ENCODE measurements around the gene POU2F1.

Gene POU2F1

GRCh38 chr1:167467126-167467710 is 246.5 kb downstream of the POU2F1 start:
- ChIA-PET CTCF (no interaction called here), POLR2A (interaction anchor here (0.9 to 1.0 kb wide), 2 partner anchors 13 to 14 kb away, joined by 3 read pairs; no protein-coding TSS in a partner anchor)
- DNase-seq (ENCODE audit: extremely low spot score), result no peak
- TF ChIP-seq ARNT (IDR thresholded peaks at IDR 0.05) (no peak), PKNOX1 (IDR thresholded peaks at IDR 0.05) (no peak), L3MBTL2 (conservative IDR thresholded peaks at IDR 0.05) (no peak), NFRKB (IDR thresholded peaks at IDR 0.05) (no peak), CTBP1 (IDR thresholded peaks at IDR 0.05; ENCODE audit: borderline replicate concordance) (no peak), BHLHE40 (IDR thresholded peaks at IDR 0.05; ENCODE audit: borderline replicate concordance) (no peak), TARDBP (IDR thresholded peaks at IDR 0.05) (no peak), ELF4 (IDR thresholded peaks at IDR 0.05) (no peak), FOXA1 (IDR thresholded peaks at IDR 0.05) (no peak)

GRCh38 chr1:167467752-167468151 is 247.1 kb downstream of the POU2F1 start:
- DNase-seq (ENCODE audit: extremely low spot score), result no peak
- CTCF ChIA-PET, result no interaction called here
- TF ChIP-seq SUZ12 (IDR thresholded peaks at IDR 0.05) (no peak), HDGF (IDR thresholded peaks at IDR 0.05; ENCODE audit: borderline replicate concordance) (no peak), LEF1 (IDR thresholded peaks at IDR 0.05; ENCODE audit: borderline replicate concordance) (no peak), L3MBTL2 (conservative IDR thresholded peaks at IDR 0.05) (no peak), ELF4 (IDR thresholded peaks at IDR 0.05) (no peak), ZNF384 (IDR thresholded peaks at IDR 0.05) (no peak), SP1 (IDR thresholded peaks at IDR 0.05) (no peak), FOXM1 (IDR thresholded peaks at IDR 0.05; ENCODE audit: borderline replicate concordance) (no peak), ARNT (IDR thresholded peaks at IDR 0.05) (no peak), BHLHE40 (IDR thresholded peaks at IDR 0.05; ENCODE audit: borderline replicate concordance) (no peak), CTBP1 (IDR thresholded peaks at IDR 0.05; ENCODE audit: borderline replicate concordance) (no peak), FOXA1 (IDR thresholded peaks at IDR 0.05) (no peak), PKNOX1 (IDR thresholded peaks at IDR 0.05) (no peak), FOXK2 (IDR thresholded peaks at IDR 0.05) (no peak)
- POLR2A ChIA-PET, result interaction anchor here (1.0 to 1.8 kb wide), 2 partner anchors 13 to 15 kb away, joined by 3 to 4 read pairs; no protein-coding TSS in a partner anchor

- no peak for TF ChIP-seq SP1 (IDR thresholded peaks at IDR 0.05)
- no peak for TF ChIP-seq NFRKB (IDR thresholded peaks at IDR 0.05)
- no peak for TF ChIP-seq FOXM1 (IDR thresholded peaks at IDR 0.05; ENCODE audit: borderline replicate concordance)
- no peak for TF ChIP-seq SUZ12 (IDR thresholded peaks at IDR 0.05)
- no peak for TF ChIP-seq TARDBP (IDR thresholded peaks at IDR 0.05)
- TF ChIP-seq ZNF384 (IDR thresholded peaks at IDR 0.05), result no peak
- TF ChIP-seq PKNOX1 (IDR thresholded peaks at IDR 0.05), result no peak
- no peak for TF ChIP-seq FOXK2 (IDR thresholded peaks at IDR 0.05)
- TF ChIP-seq ARNT (IDR thresholded peaks at IDR 0.05), result no peak
- no peak for TF ChIP-seq LEF1 (IDR thresholded peaks at IDR 0.05; ENCODE audit: borderline replicate concordance)
- TF ChIP-seq FOXA1 (IDR thresholded peaks at IDR 0.05), result no peak
- TF ChIP-seq CTBP1 (IDR thresholded peaks at IDR 0.05; ENCODE audit: borderline replicate concordance), result no peak
- TF ChIP-seq HDGF (IDR thresholded peaks at IDR 0.05; ENCODE audit: borderline replicate concordance), result no peak
- ChIA-PET POLR2A (interaction anchor here (1.0 to 1.8 kb wide), 2 partner anchors 12 to 16 kb away, joined by 3 to 4 read pairs; no protein-coding TSS in a partner anchor), CTCF (interaction anchor here (1.2 kb wide), 1 partner anchor 64 kb away, joined by 3 read pairs; no protein-coding TSS in a partner anchor)
- DNase-seq (ENCODE audit: extremely low spot score), result no peak
These were observed 248.7 kb downstream of the POU2F1 start for GRCh38 chr1:167469280-167469965.

GRCh38 chr1:167471568-167471967 is 250.9 kb downstream of the POU2F1 start:
- ChIA-PET POLR2A (no interaction called here), CTCF (no interaction called here)
- no peak for TF ChIP-seq CTBP1 (IDR thresholded peaks at IDR 0.05; ENCODE audit: borderline replicate concordance)
- no peak for TF ChIP-seq TARDBP (IDR thresholded peaks at IDR 0.05)
- TF ChIP-seq ZNF384 (IDR thresholded peaks at IDR 0.05), result no peak
- no peak for TF ChIP-seq ELF4 (IDR thresholded peaks at IDR 0.05)
- no peak for TF ChIP-seq FOXA1 (IDR thresholded peaks at IDR 0.05)
- no peak for TF ChIP-seq FOXK2 (IDR thresholded peaks at IDR 0.05)
- no peak for TF ChIP-seq HDGF (IDR thresholded peaks at IDR 0.05; ENCODE audit: borderline replicate concordance)
- no peak for TF ChIP-seq PKNOX1 (IDR thresholded peaks at IDR 0.05)
- no peak for TF ChIP-seq NFRKB (IDR thresholded peaks at IDR 0.05)
- no peak for TF ChIP-seq ARNT (IDR thresholded peaks at IDR 0.05)
- TF ChIP-seq FOXM1 (IDR thresholded peaks at IDR 0.05; ENCODE audit: borderline replicate concordance), result no peak
- no peak for TF ChIP-seq SP1 (IDR thresholded peaks at IDR 0.05)
- no peak for TF ChIP-seq SUZ12 (IDR thresholded peaks at IDR 0.05)
- TF ChIP-seq LEF1 (IDR thresholded peaks at IDR 0.05; ENCODE audit: borderline replicate concordance), result no peak
- no peak for TF ChIP-seq L3MBTL2 (conservative IDR thresholded peaks at IDR 0.05)
- TF ChIP-seq BHLHE40 (IDR thresholded peaks at IDR 0.05; ENCODE audit: borderline replicate concordance), result no peak
- no peak for DNase-seq (ENCODE audit: extremely low spot score)

Data from HEK293T (cell line).